ENCODE data around the gene PSMA8. TPM values are rescaled to one million over a fixed set of nuclear protein-coding genes. Genes with fewer than 3 reads are reported as not detected.

Gene PSMA8
- polyA plus RNA-seq, 1 of the 3 experiments (the other 2 are of a cell fraction), result not detected

DNA sequence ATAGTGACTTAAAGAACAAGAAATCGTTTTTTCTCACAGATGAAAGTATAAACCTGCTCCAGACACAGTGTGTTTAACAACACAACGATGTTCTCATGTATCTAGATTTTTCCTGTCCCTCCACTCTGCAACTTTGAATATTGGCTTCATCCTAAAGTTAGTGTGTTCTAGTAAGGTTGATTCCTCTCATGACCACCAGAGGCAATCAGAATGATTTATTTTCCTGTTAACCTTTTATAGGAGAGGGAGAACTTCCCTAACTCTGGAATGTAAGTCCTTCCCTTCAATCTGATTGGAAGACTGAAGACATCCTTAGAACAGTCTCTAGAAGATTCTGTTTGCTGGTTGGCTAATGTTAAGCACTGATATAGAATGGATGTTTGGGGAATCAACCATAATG, 51.6 kb downstream of the PSMA8 start:
- no peak for DNase-seq
- ChIA-PET CTCF (no interaction called here), POLR2A (no interaction called here)
- H3K9me3 ChIP-seq, result no peaks in the 10 kb centered on the region
- no peaks in the 10 kb centered on the region for H3K9me2 ChIP-seq
- no peaks in the 10 kb centered on the region for H4K20me1 ChIP-seq (ENCODE audit: insufficient read depth)
- H3K4me3 ChIP-seq (ENCODE audit: low read depth in 2 of 2, low read length in 1 of 2), result no peak overlapping the region
- H3F3A ChIP-seq (replicated peaks; ENCODE audit: insufficient read depth), result no peaks in the 10 kb centered on the region
- H3K9ac ChIP-seq, result no peak overlapping the region
- no peaks in the 10 kb centered on the region for H3K27me3 ChIP-seq (ENCODE audit: insufficient read depth)
- 32% methylated on average over 2 of the region's 2 CpGs for WGBS (ENCODE audit: low lambda C conversion rate)
- no peaks in the 10 kb centered on the region for H3K4me1 ChIP-seq (ENCODE audit: control insufficient read depth in 1 of 2, insufficient read depth in 2 of 2, low read depth in 1 of 2, low read length in 1 of 2)
- H3K36me3 ChIP-seq (replicated peaks in 1 of 2; ENCODE audit: control insufficient read depth in 1 of 2, insufficient read depth in 2 of 2, low read length in 1 of 2), result no peaks in the 10 kb centered on the region
- TF ChIP-seq, protein P1, sequence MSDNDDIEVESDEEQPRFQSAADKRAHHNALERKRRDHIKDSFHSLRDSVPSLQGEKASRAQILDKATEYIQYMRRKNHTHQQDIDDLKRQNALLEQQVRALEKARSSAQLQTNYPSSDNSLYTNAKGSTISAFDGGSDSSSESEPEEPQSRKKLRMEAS (IDR thresholded peaks at IDR 0.05; ENCODE audit: low read depth), result no peak
- TF ChIP-seq TAF1 (IDR thresholded peaks at IDR 0.05; ENCODE audit: borderline replicate concordance, low read depth, low read length), result no peak
- TF ChIP-seq TCF12 (IDR thresholded peaks at IDR 0.05), result no peak
- no peak for TF ChIP-seq FOSL2 (IDR thresholded peaks at IDR 0.05; ENCODE audit: borderline replicate concordance, low read depth)
- TF ChIP-seq FOXJ3 (CRISPR knock-in tag; IDR thresholded peaks at IDR 0.05), result no peak
- no peak for TF ChIP-seq GABPA (IDR thresholded peaks at IDR 0.05; ENCODE audit: low read depth)
- TF ChIP-seq YY1 (IDR thresholded peaks at IDR 0.05; ENCODE audit: low read depth), result no peak
- no peak for TF ChIP-seq FOXM1 (IDR thresholded peaks at IDR 0.05; ENCODE audit: low read depth)
- TF ChIP-seq, protein P2, sequence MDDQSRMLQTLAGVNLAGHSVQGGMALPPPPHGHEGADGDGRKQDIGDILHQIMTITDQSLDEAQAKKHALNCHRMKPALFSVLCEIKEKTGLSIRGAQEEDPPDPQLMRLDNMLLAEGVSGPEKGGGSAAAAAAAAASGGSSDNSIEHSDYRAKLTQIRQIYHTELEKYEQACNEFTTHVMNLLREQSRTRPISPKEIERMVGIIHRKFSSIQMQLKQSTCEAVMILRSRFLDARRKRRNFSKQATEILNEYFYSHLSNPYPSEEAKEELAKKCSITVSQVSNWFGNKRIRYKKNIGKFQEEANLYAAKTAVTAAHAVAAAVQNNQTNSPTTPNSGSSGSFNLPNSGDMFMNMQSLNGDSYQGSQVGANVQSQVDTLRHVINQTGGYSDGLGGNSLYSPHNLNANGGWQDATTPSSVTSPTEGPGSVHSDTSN (IDR thresholded peaks at IDR 0.05), result no peak
- TF ChIP-seq MEF2A (IDR thresholded peaks at IDR 0.05; ENCODE audit: borderline replicate concordance, low read depth), result no peak
- TF ChIP-seq RAD21 (IDR thresholded peaks at IDR 0.05; ENCODE audit: low read length), result no peak
- TF ChIP-seq, protein P3, sequence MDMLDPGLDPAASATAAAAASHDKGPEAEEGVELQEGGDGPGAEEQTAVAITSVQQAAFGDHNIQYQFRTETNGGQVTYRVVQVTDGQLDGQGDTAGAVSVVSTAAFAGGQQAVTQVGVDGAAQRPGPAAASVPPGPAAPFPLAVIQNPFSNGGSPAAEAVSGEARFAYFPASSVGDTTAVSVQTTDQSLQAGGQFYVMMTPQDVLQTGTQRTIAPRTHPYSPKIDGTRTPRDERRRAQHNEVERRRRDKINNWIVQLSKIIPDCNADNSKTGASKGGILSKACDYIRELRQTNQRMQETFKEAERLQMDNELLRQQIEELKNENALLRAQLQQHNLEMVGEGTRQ (IDR thresholded peaks at IDR 0.05; ENCODE audit: borderline replicate concordance, low read depth, low read length), result no peak
- TF ChIP-seq EZH2phosphoT487 (IDR thresholded peaks at IDR 0.05; ENCODE audit: borderline replicate concordance, low read depth), result no peak
- no peak for TF ChIP-seq ELF1 (IDR thresholded peaks at IDR 0.05)
- no peak for TF ChIP-seq TEAD4 (IDR thresholded peaks at IDR 0.05; ENCODE audit: borderline replicate concordance, insufficient read depth)
- TF ChIP-seq, protein P4, sequence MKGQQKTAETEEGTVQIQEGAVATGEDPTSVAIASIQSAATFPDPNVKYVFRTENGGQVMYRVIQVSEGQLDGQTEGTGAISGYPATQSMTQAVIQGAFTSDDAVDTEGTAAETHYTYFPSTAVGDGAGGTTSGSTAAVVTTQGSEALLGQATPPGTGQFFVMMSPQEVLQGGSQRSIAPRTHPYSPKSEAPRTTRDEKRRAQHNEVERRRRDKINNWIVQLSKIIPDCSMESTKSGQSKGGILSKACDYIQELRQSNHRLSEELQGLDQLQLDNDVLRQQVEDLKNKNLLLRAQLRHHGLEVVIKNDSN (IDR thresholded peaks at IDR 0.05; ENCODE audit: borderline replicate concordance, low read depth), result no peak
- no peak for TF ChIP-seq NFIC (IDR thresholded peaks at IDR 0.05; ENCODE audit: borderline replicate concordance)
- TF ChIP-seq MXI1 (IDR thresholded peaks at IDR 0.05; ENCODE audit: low read depth, low read length), result no peak
- no peak for TF ChIP-seq POLR2AphosphoS5 (IDR thresholded peaks at IDR 0.05; ENCODE audit: low read depth, low read length)
- no peak for TF ChIP-seq RXRA (IDR thresholded peaks at IDR 0.05; ENCODE audit: borderline replicate concordance, low read depth)
- no peak overlapping the region for H3K4me2 ChIP-seq
- no peak overlapping the region for H2AFZ ChIP-seq (ENCODE audit: low read depth)
- no peaks in the 10 kb centered on the region for H3K79me2 ChIP-seq (ENCODE audit: insufficient read depth)
- no peak overlapping the region for H3K27ac ChIP-seq (ENCODE audit: low read depth in 2 of 2, low read length in 1 of 2)

Measured in SK-N-SH (cell line).